Right lobe of liver (tissue), 6 donors: ENCODE results near the gene RBBP7. TPM values are rescaled to one million over a fixed set of nuclear protein-coding genes. Genes with fewer than 3 reads are reported as not detected.

ENCODE experiments used
- ATAC-seq, 4 donors: fragments of 200-7000 bp; cut with Tn5 transposase; one replicate each; pipeline ENCODE4 v1.9.1; 2020; ENCODE audit warnings: mild to moderate bottlenecking in 4 of 4, moderate library complexity in 4 of 4
- DNase-seq, 3 donors: peaks; one replicate each; pipeline ENCODE4 v3.0.0-alpha.2; 2020
- H3K27ac ChIP-seq, 3 donors: fragments of 200-600 bp; one replicate each; pipeline ENCODE4 v1.8.0; 2022
- H3K27me3 ChIP-seq, 2 donors: fragments of 200-600 bp; one replicate each; pipeline ENCODE4 v1.8.0; 2022
- H3K36me3 ChIP-seq, 4 donors: fragments of 200-600 bp; sonication (generic) in 1 of 4; one replicate each; pipeline versions ENCODE4 v1.5.1 to v1.8.0; 2017 to 2022; ENCODE audit warnings: control low read depth in 1 of 4
- H3K4me1 ChIP-seq, 4 donors: fragments of 200-600 bp; sonication (generic) in 1 of 4; one replicate each; pipeline versions ENCODE4 v1.5.1 to v1.8.0; 2017 to 2022; ENCODE audit warnings: control low read depth in 1 of 4
- H3K4me3 ChIP-seq, 3 donors: fragments of 200-600 bp; one replicate each; pipeline ENCODE4 v1.8.0; 2022
- H3K9me3 ChIP-seq, 4 donors: fragments of 200-600 bp; sonication (generic) in 1 of 4; one replicate each; pipeline versions ENCODE4 v1.5.1 to v1.8.0; 2017 to 2022; ENCODE audit warnings: control low read depth in 1 of 4
- POLR2A ChIP-seq: fragments of 450-650 bp; IDR thresholded peaks from one replicate; pipeline ENCODE4 v1.6.1; 2017; ENCODE audit warnings: antibody characterized with exemption, mild to moderate bottlenecking
- WGBS: methylation state at CpG from one replicate; pipeline ENCODE4 v1.1.6; 2018; ENCODE audit warnings: low coverage, low lambda C conversion rate; ENCODE audit not compliant: insufficient coverage; ENCODE audit errors: missing lambda C conversion rate; 5-methylcytosine and 5-hydroxymethylcytosine counted together
- intact Hi-C, 2 donors: fragments of 100-400 bp; cut with DNase I; formaldehyde crosslinking; loops; one replicate each; pipeline versions ENCODE4 v1.11.2 to v1.14.1; 2022
- total RNA-seq, 6 experiments: library from RNA; depleted of rRNA in 2 of 6; stranded (reverse); fragments of >200 nt in 2 of 6; fragmentation: NEBNext Ultra II Directional in 3 of 6; extraction: Animal tissue kit (Norgen Biotek cat#: 25700) in 3 of 6; gene quantifications; one replicate each; pipeline versions ENCODE4 v1.1.0 to v1.2.4, GENCODE V29; 2016 to 2023
- TF ChIP-seq, protein P1 (sequence below), 4 donors: fragments of 200-600 bp in 3 of 4; fragments of 450-650 bp in 1 of 4; IDR thresholded peaks; one replicate each; pipeline versions ENCODE4 v1.5.1 to v1.8.0; 2016 to 2022; ENCODE audit warnings: antibody characterized with exemption in 4 of 4, mild to moderate bottlenecking in 2 of 4
- donor health status: DM: no; HTN: yes; CAD: no.
- donor health status: DM: no; HTN: no; CAD: no.
- donor health status: DM: no; HTN: no; CAD: no.
- donor health status: DM: no; HTN: yes; CAD: no.
- donor health status: DM: no; HTN: yes; CAD: no.

Gene RBBP7
- total RNA-seq, 6 experiments from 2014 or later = 31.4 to 38.6 (median 33.4) TPM

DNA sequence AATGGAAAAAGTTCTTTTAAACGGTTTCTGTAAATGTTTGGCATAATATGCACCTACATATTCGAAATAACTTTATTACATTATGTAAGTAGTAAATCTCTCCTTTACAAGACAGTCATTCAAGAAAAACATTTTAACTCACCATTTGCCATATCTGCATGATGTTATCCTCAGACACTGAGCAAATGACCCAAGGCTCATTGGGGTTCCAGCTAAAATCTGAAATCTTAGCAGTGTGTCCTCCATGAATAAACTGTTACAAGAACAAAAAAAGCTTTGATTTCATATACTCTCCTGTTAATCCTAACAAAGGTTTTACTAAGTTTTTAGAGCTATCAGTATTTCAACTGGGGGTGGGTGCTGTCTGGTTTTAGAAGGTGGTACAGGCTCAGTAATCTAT lies 24.5 kb downstream of the RBBP7 start:
- WGBS = 84% methylated on average over 2 of the region's 2 CpGs
- no peaks in the 10 kb centered on the region for H3K4me1 ChIP-seq
- DNase-seq (no peak), ATAC-seq (no peak)
- H3K4me3 ChIP-seq = no peak overlapping the region
- no peaks in the 10 kb centered on the region for H3K27me3 ChIP-seq
- H3K36me3 ChIP-seq = peaks cover 0 to 14% (median 2%) of the 10 kb centered on the region in 4 donors
- no peaks in the 10 kb centered on the region for H3K9me3 ChIP-seq
- intact Hi-C loops = no loop called here
- H3K27ac ChIP-seq = no peak overlapping the region
- TF ChIP-seq, protein P1, sequence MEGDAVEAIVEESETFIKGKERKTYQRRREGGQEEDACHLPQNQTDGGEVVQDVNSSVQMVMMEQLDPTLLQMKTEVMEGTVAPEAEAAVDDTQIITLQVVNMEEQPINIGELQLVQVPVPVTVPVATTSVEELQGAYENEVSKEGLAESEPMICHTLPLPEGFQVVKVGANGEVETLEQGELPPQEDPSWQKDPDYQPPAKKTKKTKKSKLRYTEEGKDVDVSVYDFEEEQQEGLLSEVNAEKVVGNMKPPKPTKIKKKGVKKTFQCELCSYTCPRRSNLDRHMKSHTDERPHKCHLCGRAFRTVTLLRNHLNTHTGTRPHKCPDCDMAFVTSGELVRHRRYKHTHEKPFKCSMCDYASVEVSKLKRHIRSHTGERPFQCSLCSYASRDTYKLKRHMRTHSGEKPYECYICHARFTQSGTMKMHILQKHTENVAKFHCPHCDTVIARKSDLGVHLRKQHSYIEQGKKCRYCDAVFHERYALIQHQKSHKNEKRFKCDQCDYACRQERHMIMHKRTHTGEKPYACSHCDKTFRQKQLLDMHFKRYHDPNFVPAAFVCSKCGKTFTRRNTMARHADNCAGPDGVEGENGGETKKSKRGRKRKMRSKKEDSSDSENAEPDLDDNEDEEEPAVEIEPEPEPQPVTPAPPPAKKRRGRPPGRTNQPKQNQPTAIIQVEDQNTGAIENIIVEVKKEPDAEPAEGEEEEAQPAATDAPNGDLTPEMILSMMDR (IDR thresholded peaks at IDR 0.05) = no peak
- TF ChIP-seq POLR2A = no peak

GRCh38 chrX:16843208-16843909 lies 26.8 kb downstream of the RBBP7 start:
- H3K36me3 ChIP-seq = peaks cover 0 to 13% (median 2%) of the 10 kb centered on the region in 4 donors
- no peaks in the 10 kb centered on the region for H3K27me3 ChIP-seq
- H3K4me3 ChIP-seq = no peak overlapping the region
- no peaks in the 10 kb centered on the region for H3K9me3 ChIP-seq
- no peak overlapping the region for H3K27ac ChIP-seq
- H3K4me1 ChIP-seq = peaks cover 0 to 6% (median 1%) of the 10 kb centered on the region in 4 donors
- intact Hi-C loops = no loop called here
- TF ChIP-seq, protein P1 (IDR thresholded peaks at IDR 0.05) = no peak
- no peak for TF ChIP-seq POLR2A
- WGBS = 71% methylated on average over 3 of the region's 3 CpGs
- ATAC-seq (no peak), DNase-seq (no peak)

DNA sequence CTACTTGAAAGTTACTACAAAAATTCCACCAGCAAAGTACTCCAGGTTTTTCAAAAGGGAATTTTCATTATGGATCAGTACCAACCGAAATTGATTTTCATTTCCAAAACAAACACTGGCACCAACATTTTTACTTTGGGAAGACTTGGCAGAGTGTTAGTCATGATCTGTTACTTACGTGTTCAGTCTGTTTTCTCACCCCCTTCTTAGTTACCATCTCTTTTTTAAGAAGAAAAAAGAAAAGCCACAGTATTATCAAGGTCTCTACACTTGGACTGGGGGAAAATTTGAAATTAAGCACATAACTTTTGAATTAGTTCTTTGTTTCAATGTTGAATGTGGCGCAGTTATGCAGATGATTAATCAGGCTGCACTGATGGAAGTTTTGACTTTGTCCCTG lies 27.5 kb downstream of the RBBP7 start:
- peaks cover 0 to 6% (median 2%) of the 10 kb centered on the region in 4 donors for H3K4me1 ChIP-seq
- H3K9me3 ChIP-seq = no peaks in the 10 kb centered on the region
- DNase-seq = no peak
- H3K27me3 ChIP-seq = no peaks in the 10 kb centered on the region
- TF ChIP-seq, protein P1 (IDR thresholded peaks at IDR 0.05) = no peak
- TF ChIP-seq POLR2A = no peak
- H3K36me3 ChIP-seq = peaks cover 0 to 12% (median 2%) of the 10 kb centered on the region in 4 donors
- no peak overlapping the region for H3K4me3 ChIP-seq
- no peak overlapping the region for H3K27ac ChIP-seq
- intact Hi-C loops = no loop called here
- 71% methylated on average over 3 of the region's 3 CpGs for WGBS
- ATAC-seq = no peak

DNA sequence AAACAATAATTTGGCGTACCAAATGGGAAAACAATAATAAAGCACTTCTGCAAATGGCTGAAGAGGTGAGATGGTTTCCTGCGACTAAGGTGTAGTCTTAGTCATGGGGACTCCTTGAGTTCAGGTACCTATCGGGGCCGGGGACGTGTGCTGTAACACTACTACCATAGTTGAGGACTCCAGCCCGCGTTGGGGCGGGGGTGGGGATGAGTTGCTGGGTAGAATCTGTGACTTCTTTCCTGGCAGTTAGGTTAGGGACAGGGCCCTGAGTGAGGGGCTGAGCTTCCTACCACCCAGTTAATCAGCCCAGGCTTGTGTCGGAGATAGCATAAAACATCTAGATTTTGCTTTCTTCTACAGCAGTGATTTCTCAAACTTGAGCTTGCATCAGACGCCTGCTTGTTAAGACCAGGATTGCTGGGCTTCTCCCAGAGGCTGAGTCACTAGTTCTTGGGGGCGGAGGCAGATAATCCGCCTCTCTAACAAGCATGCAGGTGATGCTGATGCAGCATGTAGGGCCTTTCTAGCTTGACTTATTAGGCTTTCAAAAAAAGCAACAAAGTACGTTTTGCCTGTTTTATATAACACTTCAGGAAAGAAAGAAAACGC lies 30.2 kb downstream of the RBBP7 start:
- WGBS = 95% methylated on average over 8 of the region's 14 CpGs
- Histone ChIP-seq H3K27ac (no peak overlapping the region), H3K9me3 (no peaks in the 10 kb centered on the region), H3K4me3 (no peak overlapping the region), H3K36me3 (peaks cover 0 to 8% (median 4%) of the 10 kb centered on the region in 4 donors), H3K27me3 (no peaks in the 10 kb centered on the region), H3K4me1 (peaks cover 0 to 6% (median 2%) of the 10 kb centered on the region in 4 donors)
- ATAC-seq (no peak), DNase-seq (no peak)
- no peak for TF ChIP-seq POLR2A
- TF ChIP-seq, protein P1 (IDR thresholded peaks at IDR 0.05) = no peak
- intact Hi-C loops = no loop called here
